Lower leg skin (tissue), 3 donors: ENCODE results near the gene MEIOB.

ENCODE experiments used
- CTCF ChIP-seq, 3 donors: fragments of 450-650 bp; IDR thresholded peaks; one replicate each; pipeline ENCODE4 v1.5.1; 2016; ENCODE audit warnings: antibody characterized with exemption in 3 of 3, mild to moderate bottlenecking in 3 of 3, moderate library complexity in 2 of 3
- POLR2A ChIP-seq, 2 donors: fragments of 450-650 bp; IDR thresholded peaks; one replicate each; pipeline ENCODE4 v1.6.1; 2016 to 2017; ENCODE audit warnings: antibody characterized with exemption in 2 of 2, mild to moderate bottlenecking in 1 of 2, moderate library complexity in 1 of 2

GRCh38 chr16:1786242-1787055 lies 85.5 kb downstream of the MEIOB start:
- TF ChIP-seq CTCF (IDR thresholded peaks at IDR 0.05): no peak
- TF ChIP-seq POLR2A (IDR thresholded peaks at IDR 0.05): no peak
